ENCODE measurements around the gene MTMR4. TPM values are rescaled to one million over a fixed set of nuclear protein-coding genes. Genes with fewer than 3 reads are reported as not detected.

The MTMR4 gene
- total RNA-seq, 1 experiment from 2014 or later: 67.2 TPM

GRCh38 chr17:58560511-58560910 lies 46.1 kb upstream of the MTMR4 start:
- no peaks in the 10 kb centered on the region for H3K36me3 ChIP-seq (ENCODE audit: control insufficient read depth in 1 of 2, insufficient read depth in 2 of 2, low read length in 2 of 2)
- ChIA-PET CTCF (no interaction called here), POLR2A (interaction anchor here (0.7 kb wide), 1 partner anchor 71 kb away, joined by 4 read pairs; no protein-coding TSS in a partner anchor), RAD21 (ENCODE audit: low non-redundant PET in 1 of 2, low total read pairs in 2 of 2, uncharacterized antibody in 2 of 2, unreplicated experiment in 2 of 2) (no interaction called here)
- no peak for ATAC-seq
- 0 out of 4 replicates have a peak, but pooled peaks cover 0 to under 1% of the 10 kb centered on the region in 2 experiments for H3K4me1 ChIP-seq (ENCODE audit: control insufficient read depth in 1 of 2, insufficient read depth in 2 of 2, low read length in 2 of 2)
- TF ChIP-seq JUND (IDR thresholded peaks at IDR 0.05) (no peak), EZH2phosphoT487 (IDR thresholded peaks at IDR 0.05; ENCODE audit: borderline replicate concordance) (no peak), CBX3 (IDR thresholded peaks at IDR 0.05; ENCODE audit: low read depth) (no peak), ELF1 (IDR thresholded peaks at IDR 0.05; ENCODE audit: borderline replicate concordance, low read depth) (no peak)
- no peak overlapping the region for H3K9ac ChIP-seq (ENCODE audit: low read length)
- no peaks in the 10 kb centered on the region for H3K79me2 ChIP-seq (ENCODE audit: insufficient read depth, low read length)
- no peak overlapping the region for H2AFZ ChIP-seq (ENCODE audit: low read depth, low read length, poor library complexity, severe bottlenecking)
- intact Hi-C loops (cut with micrococcal nuclease): no loop called here
- BruUV-seq (replicated peaks): no TSS peak
- H3K27me3 ChIP-seq (ENCODE audit: insufficient read depth, low read length): no peaks in the 10 kb centered on the region
- H4K20me1 ChIP-seq (ENCODE audit: insufficient read depth): no peaks in the 10 kb centered on the region
- no peak overlapping the region for H3K27ac ChIP-seq (ENCODE audit: low read depth, low read length)
- DNase-seq (ENCODE audit: low read depth, low spot score): no peak
- no peak overlapping the region for H3K4me3 ChIP-seq (replicated peaks in 1 of 2; ENCODE audit: low read depth in 1 of 2, low read length in 2 of 2)
- no peaks in the 10 kb centered on the region for H3K9me3 ChIP-seq (ENCODE audit: control insufficient read depth in 1 of 2, insufficient read depth in 1 of 2, low read depth in 1 of 2, low read length in 2 of 2)
- no peak overlapping the region for H3K4me2 ChIP-seq (ENCODE audit: low read length)
- no peaks in the 10 kb centered on the region for H3K9me2 ChIP-seq (ENCODE audit: insufficient read depth)

- no peak overlapping the region for H2AFZ ChIP-seq (ENCODE audit: low read depth, low read length, poor library complexity, severe bottlenecking)
- TF ChIP-seq SRF (IDR thresholded peaks at IDR 0.05; ENCODE audit: low read depth) (no peak), EZH2 (IDR thresholded peaks at IDR 0.05) (no peak), POLR2AphosphoS5 (IDR thresholded peaks at IDR 0.05; ENCODE audit: low read depth, low read length) (no peak), POLR2A (IDR thresholded peaks at IDR 0.05; ENCODE audit: borderline replicate concordance, extremely low read depth, insufficient read depth, insufficient read length) (no peak), EZH2phosphoT487 (IDR thresholded peaks at IDR 0.05; ENCODE audit: borderline replicate concordance) (no peak)
- no peaks in the 10 kb centered on the region for H3K4me1 ChIP-seq (ENCODE audit: control insufficient read depth in 1 of 2, insufficient read depth in 2 of 2, low read length in 2 of 2)
- ChIA-PET POLR2A (interaction anchor here (1.2 kb wide), 1 partner anchor 73 kb away, joined by 3 read pairs; no protein-coding TSS in a partner anchor), CTCF (interaction anchor here (1.2 kb wide), 1 partner anchor 17 kb away, joined by 5 read pairs; no protein-coding TSS in a partner anchor), RAD21 (ENCODE audit: low non-redundant PET in 1 of 2, low total read pairs in 2 of 2, uncharacterized antibody in 2 of 2, unreplicated experiment in 2 of 2) (no interaction called here)
- H3K9me3 ChIP-seq (ENCODE audit: control insufficient read depth in 1 of 2, insufficient read depth in 1 of 2, low read depth in 1 of 2, low read length in 2 of 2): no peaks in the 10 kb centered on the region
- H4K20me1 ChIP-seq (ENCODE audit: insufficient read depth): no peaks in the 10 kb centered on the region
- no peaks in the 10 kb centered on the region for H3K27me3 ChIP-seq (ENCODE audit: insufficient read depth, low read length)
- ATAC-seq (no peak), DNase-seq (ENCODE audit: low read depth, low spot score) (no peak)
- intact Hi-C loops (cut with micrococcal nuclease): no loop called here
- H3K36me3 ChIP-seq (ENCODE audit: control insufficient read depth in 1 of 2, insufficient read depth in 2 of 2, low read length in 2 of 2): no peaks in the 10 kb centered on the region
- no peaks in the 10 kb centered on the region for H3K9me2 ChIP-seq (ENCODE audit: insufficient read depth)
- H3K4me3 ChIP-seq (replicated peaks in 1 of 2; ENCODE audit: low read depth in 1 of 2, low read length in 2 of 2): no peak overlapping the region
- no peaks in the 10 kb centered on the region for H3K79me2 ChIP-seq (ENCODE audit: insufficient read depth, low read length)
- no peak overlapping the region for H3K4me2 ChIP-seq (ENCODE audit: low read length)
- no peak overlapping the region for H3K9ac ChIP-seq (ENCODE audit: low read length)
- BruUV-seq (replicated peaks): no TSS peak
- no peak overlapping the region for H3K27ac ChIP-seq (ENCODE audit: low read depth, low read length)
Measured at GRCh38 chr17:58557981-58558380, 43.5 kb upstream of the MTMR4 start.
